HepG2 (cell line): ENCODE results near the gene CCDC197. TPM values are rescaled to one million over a fixed set of nuclear protein-coding genes. Genes with fewer than 3 reads are reported as not detected.

Experiments used
- AKAP8 ChIP-seq: sonication (generic); formaldehyde crosslinking; IDR thresholded peaks from 2 replicates; pipeline ENCODE4 v1.5.1; 2020; ENCODE audit warnings: mild to moderate bottlenecking, missing genetic modification reagents
- CBFB ChIP-seq: sonication (generic); formaldehyde crosslinking; IDR thresholded peaks from 2 replicates; pipeline ENCODE4 v1.4.0; 2020; ENCODE audit warnings: missing genetic modification reagents
- CENPX ChIP-seq: sonication (generic); formaldehyde crosslinking; IDR thresholded peaks from 2 replicates; pipeline ENCODE4 v1.9.0; 2021; ENCODE audit warnings: mild to moderate bottlenecking, missing genetic modification reagents, moderate library complexity
- HNF4G ChIP-seq, 2 experiments: sonication (generic) in 1 of 2; formaldehyde crosslinking in 1 of 2; IDR thresholded peaks; 2 replicates each; pipeline versions ENCODE4 v1.4.0 to v1.6.1; 2011 to 2020; ENCODE audit warnings: borderline replicate concordance in 2 of 2, low read depth in 2 of 2, mild to moderate bottlenecking in 2 of 2, low read length in 1 of 2, missing genetic modification reagents in 1 of 2, moderate library complexity in 1 of 2
- KDM3A ChIP-seq: IDR thresholded peaks from 2 replicates; pipeline ENCODE4 v1.6.1; 2018; ENCODE audit warnings: low read depth, missing compliant biosample characterization
- MATR3 ChIP-seq: sonication (generic); formaldehyde crosslinking; IDR thresholded peaks from 2 replicates; pipeline ENCODE4 v1.4.0; 2020; ENCODE audit warnings: missing genetic modification reagents
- MIER2 ChIP-seq: IDR thresholded peaks from 2 replicates; pipeline ENCODE4 v1.6.1; 2016; ENCODE audit warnings: missing biosample characterization, missing genetic modification reagents
- NR2F6 ChIP-seq, 2 experiments: IDR thresholded peaks; 2 replicates each; pipeline ENCODE4 v1.6.1; 2016; ENCODE audit warnings: antibody characterized with exemption in 1 of 2, mild to moderate bottlenecking in 1 of 2
- RFX1 ChIP-seq: fragments of 450-650 bp; IDR thresholded peaks from 2 replicates; pipeline ENCODE4 v1.6.1; 2017
- RFX5 ChIP-seq: IDR thresholded peaks from 2 replicates; pipeline ENCODE4 v1.6.1; 2011; ENCODE audit warnings: low read depth, low read length, improper control_type of control experiment
- SETDB1 ChIP-seq: sonication (generic); formaldehyde crosslinking; IDR thresholded peaks from 2 replicates; pipeline ENCODE4 v1.5.1; 2020; ENCODE audit warnings: missing genetic modification reagents, mild to moderate bottlenecking, borderline replicate concordance
- SIN3A ChIP-seq: IDR thresholded peaks from 2 replicates; pipeline ENCODE4 v1.6.1; 2011; ENCODE audit warnings: low read depth, mild to moderate bottlenecking, control low read depth, low read length, borderline replicate concordance
- YEATS2 ChIP-seq: sonication (generic); formaldehyde crosslinking; IDR thresholded peaks from 2 replicates; pipeline ENCODE4 v1.4.0; 2020; ENCODE audit warnings: missing genetic modification reagents, borderline replicate concordance
- ZFP36L1 ChIP-seq: sonication (generic); formaldehyde crosslinking; IDR thresholded peaks from 2 replicates; pipeline ENCODE4 v1.8.0; 2022; ENCODE audit warnings: mild to moderate bottlenecking, missing genetic modification reagents, moderate library complexity
- ZNF3 ChIP-seq: IDR thresholded peaks from 2 replicates; pipeline ENCODE4 v1.7.0; 2017; ENCODE audit warnings: inconsistent platforms
- ZNF318 ChIP-seq: sonication (generic); formaldehyde crosslinking; IDR thresholded peaks from 2 replicates; pipeline ENCODE4 v1.4.0; 2020; ENCODE audit warnings: mild to moderate bottlenecking, missing genetic modification reagents
- ZNF580 ChIP-seq: IDR thresholded peaks from 2 replicates; pipeline ENCODE4 v1.6.1; 2016; ENCODE audit warnings: low read depth, borderline replicate concordance
- ZNF607 ChIP-seq: sonication (generic); formaldehyde crosslinking; IDR thresholded peaks from 2 replicates; pipeline ENCODE4 v1.5.1; 2020; ENCODE audit warnings: missing genetic modification reagents, mild to moderate bottlenecking, borderline replicate concordance
- ZNF629 ChIP-seq: sonication (generic); formaldehyde crosslinking; conservative IDR thresholded peaks from 2 replicates; pipeline ENCODE4 v1.5.0; 2020; ENCODE audit warnings: missing genetic modification reagents
- polyA plus RNA-seq, 8 experiments: library from polyadenylated mRNA; depleted of rRNA in 3 of 8; stranded (reverse) in 7 of 8; unstranded in 1 of 8; fragments of >200 nt; fragmentation: Illumina TruSeq in 4 of 8; extraction: Trizol in 4 of 8; gene quantifications; 2 replicates each; pipeline versions ENCODE4 v1.2.1 to v1.2.3, GENCODE V29; 2011 to 2016; ENCODE audit warnings: low read depth in 4 of 8, missing spikeins in 1 of 8, mixed read lengths in 1 of 8; ENCODE audit not compliant: insufficient read depth in 1 of 8
- total RNA-seq, 5 experiments: library from RNA; depleted of rRNA; stranded (reverse); fragments of >200 nt; fragmentation: Illumina TruSeq; extraction: Trizol; gene quantifications; 2 replicates each; pipeline ENCODE4 v1.2.3, GENCODE V29; 2016; ENCODE audit warnings: low read depth in 1 of 5
- TF ChIP-seq, protein P1 (sequence below): sonication (generic); formaldehyde crosslinking; IDR thresholded peaks from 2 replicates; pipeline ENCODE4 v1.5.1; 2020; ENCODE audit warnings: missing genetic modification reagents, mild to moderate bottlenecking, borderline replicate concordance

CCDC197 gene
- total and polyA plus RNA-seq, 2 of the 13 experiments (the other 11 are each of a cell fraction or from before 2014, with no cell fraction given) = 0.11 to 0.13 TPM

DNA sequence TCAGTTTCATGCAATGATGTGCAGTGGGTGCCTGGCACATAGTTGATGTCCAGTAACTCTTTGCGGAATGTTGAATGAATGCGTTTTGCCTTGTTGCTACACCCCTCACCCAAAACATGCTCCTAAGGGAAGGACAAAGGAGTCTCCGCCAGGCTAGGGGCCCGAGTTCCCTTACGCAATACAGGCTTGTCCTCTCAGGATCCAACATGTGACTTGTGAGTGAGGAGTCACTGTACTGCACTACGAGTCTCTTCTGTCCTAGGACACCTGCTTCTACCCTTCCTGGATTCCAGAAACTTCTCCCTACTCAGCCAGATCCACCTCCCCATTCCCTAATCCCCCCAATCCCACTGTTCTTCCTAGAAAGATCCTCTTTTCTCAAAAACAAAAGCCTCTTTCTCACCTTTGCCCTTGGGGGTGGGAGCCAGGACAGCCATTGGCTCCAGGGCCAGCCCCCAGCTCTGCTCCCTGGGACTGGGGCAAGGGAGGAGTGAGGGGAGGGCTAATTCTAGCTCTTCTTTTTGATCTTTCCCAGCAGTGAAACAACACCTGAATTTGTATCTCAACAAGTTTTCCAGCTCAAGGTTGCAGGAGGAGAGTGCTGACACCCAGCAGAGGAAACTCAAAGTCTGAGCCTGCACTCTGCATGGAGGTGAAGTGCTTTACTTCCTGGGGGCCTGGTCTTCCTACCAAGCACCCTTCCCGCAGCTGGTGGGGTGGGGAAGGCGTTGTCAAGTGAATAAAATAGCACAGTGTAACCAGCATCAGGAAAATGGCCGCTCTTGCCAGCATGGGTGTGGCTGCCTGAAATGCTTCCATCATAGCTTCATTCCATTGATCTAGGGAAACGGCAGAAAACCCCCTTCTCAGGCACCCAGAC is 25.7 kb downstream of the CCDC197 start (continued):
- TF ChIP-seq YEATS2 (no peak), HNF4G (IDR thresholded peaks at IDR 0.05; ENCODE audit: borderline replicate concordance, low read depth, low read length) (no peak), HNF4G (CRISPR knock-in tag; IDR thresholded peaks at IDR 0.05; ENCODE audit: borderline replicate concordance, low read depth) (no peak), MIER2 (CRISPR knock-in tag) (no peak), NR2F6 (IDR thresholded peaks at IDR 0.05) (peak; percentile 56; the same call in 1 of the 2 replicates), NR2F6 (CRISPR knock-in tag; IDR thresholded peaks at IDR 0.05) (peak; percentile 59; the same call in 1 of the 2 replicates), SIN3A (no peak), ZNF629 (no peak), MATR3 (no peak), CBFB (no peak), ZFP36L1 (no peak), KDM3A (no peak), ZNF607 (no peak), AKAP8 (CRISPR knock-in tag) (no peak), RFX1 (no peak), SETDB1 (no peak), ZNF3 (CRISPR knock-in tag) (no peak), RFX5 (no peak), CENPX (CRISPR knock-in tag) (no peak), ZNF318 (CRISPR knock-in tag) (no peak), ZNF580 (CRISPR knock-in tag) (peak; percentile 51; the same call in 1 of the 2 replicates)
- TF ChIP-seq, protein P1, sequence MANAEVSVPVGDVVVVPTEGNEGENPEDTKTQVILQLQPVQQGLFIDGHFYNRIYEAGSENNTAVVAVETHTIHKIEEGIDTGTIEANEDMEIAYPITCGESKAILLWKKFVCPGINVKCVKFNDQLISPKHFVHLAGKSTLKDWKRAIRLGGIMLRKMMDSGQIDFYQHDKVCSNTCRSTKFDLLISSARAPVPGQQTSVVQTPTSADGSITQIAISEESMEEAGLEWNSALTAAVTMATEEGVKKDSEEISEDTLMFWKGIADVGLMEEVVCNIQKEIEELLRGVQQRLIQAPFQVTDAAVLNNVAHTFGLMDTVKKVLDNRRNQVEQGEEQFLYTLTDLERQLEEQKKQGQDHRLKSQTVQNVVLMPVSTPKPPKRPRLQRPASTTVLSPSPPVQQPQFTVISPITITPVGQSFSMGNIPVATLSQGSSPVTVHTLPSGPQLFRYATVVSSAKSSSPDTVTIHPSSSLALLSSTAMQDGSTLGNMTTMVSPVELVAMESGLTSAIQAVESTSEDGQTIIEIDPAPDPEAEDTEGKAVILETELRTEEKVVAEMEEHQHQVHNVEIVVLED (CRISPR knock-in tag) = no peak
